Ecto neural progenitor cell (in vitro differentiated cells): ENCODE measurements around the gene FHIP2A.
"Not testable (repeated sequence)": the region's sequence is repeated elsewhere in the genome, so short reads cannot be mapped to it uniquely, and the experiment has no call there.

ENCODE experiments used
- DNase-seq: peaks from one replicate; pipeline ENCODE4 v3.0.0-alpha.2; 2018; ENCODE audit warnings: low spot score

FHIP2A gene

GRCh38 chr10:114819322-114819721 is 2.3 kb upstream of the FHIP2A start:
- no peak for DNase-seq

DNA sequence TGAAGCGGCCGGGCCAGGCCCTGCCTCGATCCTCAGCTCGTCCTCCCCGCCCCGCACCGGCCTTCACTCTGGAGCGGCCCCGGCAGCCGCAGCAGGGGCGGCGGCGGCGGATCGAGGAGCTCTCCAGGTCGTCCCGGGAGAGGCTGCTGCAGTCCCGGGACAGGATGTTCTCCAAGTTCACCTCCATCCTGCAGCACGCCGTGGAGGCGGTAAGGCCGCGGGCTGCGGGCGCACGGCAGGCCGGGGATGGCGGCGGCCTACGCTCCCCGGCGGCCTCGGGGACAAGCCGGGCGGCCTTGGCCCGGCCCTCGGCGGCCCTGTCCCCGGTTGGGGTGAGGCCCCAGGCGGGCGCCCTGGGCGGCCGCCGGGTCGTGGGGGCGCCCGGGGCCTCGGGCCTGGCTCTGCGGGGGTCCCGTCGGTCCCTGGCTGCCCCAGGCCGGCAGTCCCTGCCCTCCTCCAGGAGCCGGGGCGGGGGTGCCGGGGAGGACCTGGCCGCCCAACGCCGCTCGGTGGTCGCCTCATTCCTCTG is 399 bp downstream of the FHIP2A start:
- no peak for DNase-seq

DNA sequence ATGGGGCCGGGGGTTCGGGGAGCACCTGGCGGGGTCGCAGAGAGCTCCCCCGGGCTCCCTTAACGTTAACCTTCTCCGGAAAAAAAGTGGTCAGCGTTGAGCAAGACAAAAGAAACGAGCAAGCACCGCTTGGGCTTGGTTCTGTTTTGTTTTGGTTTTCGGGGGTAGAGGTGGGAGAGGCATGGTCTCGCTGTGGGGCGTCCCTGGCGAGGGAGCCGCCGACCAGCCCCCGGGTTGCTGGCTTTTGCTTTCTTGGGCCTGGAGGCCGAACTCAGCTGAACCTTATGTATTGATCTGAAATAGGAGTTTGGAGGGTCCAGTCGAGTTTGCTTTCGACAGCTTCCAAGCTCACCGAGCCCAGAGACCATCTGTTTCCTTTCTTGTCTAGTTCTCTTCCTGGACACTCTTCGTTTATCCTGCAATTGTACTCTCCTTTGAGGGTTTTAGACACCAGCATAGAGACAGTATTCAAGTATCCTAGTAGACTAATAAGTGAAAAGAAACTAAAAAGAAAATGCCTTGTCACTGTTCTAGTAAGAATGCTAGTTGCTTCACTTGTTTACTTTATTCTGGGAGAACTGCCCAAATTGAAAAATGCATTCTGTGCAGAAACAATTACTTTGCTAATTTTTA is 980 bp downstream of the FHIP2A start:
- DNase-seq, result peak; percentile 68

GRCh38 chr10:114823077-114823463 is 1.5 kb downstream of the FHIP2A start:
- DNase-seq, result no peak

DNA sequence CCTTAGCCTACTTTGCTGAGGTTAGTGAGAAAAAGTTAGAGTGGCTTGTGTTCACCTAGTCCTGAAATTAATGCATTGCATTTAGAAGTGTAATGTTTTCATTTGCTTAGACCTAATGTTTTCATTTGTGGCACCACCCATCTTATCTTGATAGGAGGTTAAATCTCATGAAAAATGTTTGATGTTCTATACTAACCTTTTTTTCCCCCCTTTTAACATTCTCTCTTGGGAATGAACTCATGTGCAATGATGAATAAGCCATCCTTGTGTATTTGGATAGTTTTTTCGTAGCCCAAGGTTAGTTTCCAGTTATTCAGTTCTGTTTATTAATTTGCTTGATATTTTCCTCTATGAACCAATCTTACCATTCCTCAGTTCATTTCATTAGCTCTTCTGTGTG is 2.8 kb downstream of the FHIP2A start:
- no peak for DNase-seq

DNA sequence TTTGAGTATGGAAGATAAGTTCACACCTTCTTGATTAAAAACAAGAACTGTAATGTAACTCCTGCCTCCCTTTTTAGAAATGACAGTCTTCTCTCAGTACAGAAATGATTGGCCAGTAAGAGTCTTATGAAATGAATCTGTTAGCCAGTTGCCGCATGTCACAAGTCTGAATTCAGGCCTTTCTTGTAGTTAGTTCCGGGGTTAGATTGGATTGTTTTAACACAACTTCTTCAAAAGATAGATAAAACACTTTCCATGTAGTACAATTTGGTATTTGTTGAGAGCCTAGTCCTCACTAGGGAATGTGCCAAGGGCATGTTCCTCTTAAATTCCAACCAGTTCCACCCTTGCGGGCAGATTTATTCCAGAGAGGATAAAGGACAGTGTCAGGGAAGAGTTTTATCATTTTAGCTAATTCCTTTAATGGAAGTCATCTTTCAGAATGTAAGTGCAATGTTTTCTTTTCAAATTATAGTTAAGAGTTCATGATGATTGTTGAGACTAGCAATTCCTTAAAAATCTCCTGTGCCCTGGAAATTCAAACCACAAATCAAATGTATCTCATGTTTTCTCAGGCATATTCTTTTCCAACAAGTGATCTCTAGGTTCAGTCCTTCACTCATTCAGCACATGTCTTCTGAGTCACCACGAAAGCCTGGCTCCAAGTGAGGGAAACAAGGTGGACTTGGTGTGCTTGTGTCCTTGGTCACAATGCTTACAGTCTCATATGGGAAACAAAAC is 4.1 kb downstream of the FHIP2A start:
- DNase-seq, result no peak

- no peak for DNase-seq
Observed at GRCh38 chr10:114829160-114829909, 7.8 kb downstream of the FHIP2A start.

GRCh38 chr10:114831186-114831867 is 9.7 kb downstream of the FHIP2A start:
- DNase-seq, result no peak

DNA sequence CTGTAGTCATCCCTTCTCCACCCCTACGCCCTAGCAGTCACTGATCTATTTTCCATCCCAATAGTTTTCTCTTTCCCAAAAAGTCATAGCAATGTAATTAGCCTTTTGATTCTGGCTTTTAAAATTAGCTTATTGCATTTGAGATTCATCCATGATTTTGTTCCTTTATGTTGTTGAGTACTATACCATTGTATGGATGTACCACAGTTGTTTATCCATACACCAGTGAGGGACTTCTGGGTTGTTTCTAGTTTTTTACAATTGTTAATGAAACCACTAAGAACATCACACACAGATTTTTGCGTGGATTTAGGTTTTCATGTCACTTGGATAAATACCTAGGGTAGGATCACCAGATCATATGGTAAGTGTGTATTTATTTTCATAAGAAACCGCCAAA is 16.1 kb downstream of the FHIP2A start:
- DNase-seq, result no peak

DNA sequence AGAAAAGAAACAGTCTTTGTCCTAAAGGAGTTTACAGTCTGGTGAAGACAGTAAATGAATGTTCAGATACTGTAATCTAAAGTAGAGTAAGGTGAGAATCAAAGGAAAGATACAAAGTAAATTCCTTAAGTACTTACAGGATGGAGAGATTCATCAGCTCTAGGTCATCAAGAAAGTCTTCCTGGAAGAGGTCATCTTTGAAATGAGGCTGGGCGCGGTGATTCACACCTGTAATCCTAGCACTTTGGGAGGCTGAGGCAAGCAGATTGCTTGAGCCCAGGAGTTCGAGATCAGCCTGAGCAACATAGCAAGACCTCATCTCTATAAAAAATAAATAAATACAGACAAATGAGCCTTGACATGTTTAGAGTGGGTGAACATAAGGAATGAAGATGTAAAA is 18.3 kb downstream of the FHIP2A start:
- DNase-seq, result no peak

DNA sequence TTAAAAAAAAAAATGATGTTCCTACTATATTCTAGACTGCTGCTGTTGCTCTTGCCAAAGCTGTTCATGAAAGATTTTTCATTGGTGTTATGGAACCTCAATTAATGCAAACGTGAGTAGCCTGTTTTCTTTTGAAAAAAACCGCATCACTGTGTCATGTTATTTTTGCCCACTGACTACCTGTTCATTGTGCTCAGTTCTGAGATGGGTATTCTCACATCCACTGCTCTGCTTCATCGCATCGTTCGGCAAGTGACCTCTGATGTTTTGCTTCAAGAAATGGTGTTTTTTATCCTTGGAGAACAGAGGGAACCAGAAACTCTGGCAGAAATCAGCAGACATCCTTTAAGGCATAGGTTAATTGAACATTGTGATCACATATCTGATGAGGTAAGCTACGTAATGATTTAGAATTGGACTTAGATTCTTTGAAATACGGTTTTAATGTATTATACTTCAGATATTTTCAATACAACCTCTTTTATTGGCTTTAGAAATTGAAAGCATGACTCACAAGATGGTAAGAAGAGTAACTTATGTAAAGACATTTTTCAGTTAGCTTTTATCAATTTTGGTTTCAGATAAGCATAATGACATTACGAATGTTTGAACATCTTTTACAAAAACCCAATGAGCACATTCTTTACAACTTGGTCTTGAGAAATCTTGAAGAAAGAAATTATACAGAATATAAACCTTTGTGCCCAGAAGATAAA is 24.6 kb downstream of the FHIP2A start:
- DNase-seq, result no peak

DNA sequence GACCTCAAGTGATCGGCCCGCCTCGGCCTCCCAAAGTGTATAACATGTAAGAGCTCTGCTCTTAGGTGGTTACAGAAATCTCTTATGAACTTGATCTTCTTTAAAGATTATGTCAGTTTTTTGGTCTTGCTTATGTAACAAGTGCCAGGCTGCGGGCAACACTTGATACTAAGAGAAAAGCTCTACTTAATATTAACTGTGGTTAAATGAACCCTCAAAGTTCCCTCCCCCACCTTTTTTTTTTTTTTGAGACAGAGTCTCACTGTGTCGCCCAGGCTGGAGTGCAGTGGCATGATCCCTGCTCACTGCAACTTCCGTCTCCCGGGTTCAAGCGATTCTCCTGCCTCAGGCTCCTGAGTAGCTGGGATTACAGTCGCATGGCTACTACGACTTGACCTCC is 25.9 kb downstream of the FHIP2A start:
- DNase-seq, result not testable (repeated sequence)

- no peak for DNase-seq
Observed at GRCh38 chr10:114849674-114850073, 28.1 kb downstream of the FHIP2A start.

- no peak for DNase-seq
Observed at GRCh38 chr10:114850126-114850525, 28.5 kb downstream of the FHIP2A start.

- no peak for DNase-seq
Observed at GRCh38 chr10:114851336-114851735, 29.8 kb downstream of the FHIP2A start.

DNA sequence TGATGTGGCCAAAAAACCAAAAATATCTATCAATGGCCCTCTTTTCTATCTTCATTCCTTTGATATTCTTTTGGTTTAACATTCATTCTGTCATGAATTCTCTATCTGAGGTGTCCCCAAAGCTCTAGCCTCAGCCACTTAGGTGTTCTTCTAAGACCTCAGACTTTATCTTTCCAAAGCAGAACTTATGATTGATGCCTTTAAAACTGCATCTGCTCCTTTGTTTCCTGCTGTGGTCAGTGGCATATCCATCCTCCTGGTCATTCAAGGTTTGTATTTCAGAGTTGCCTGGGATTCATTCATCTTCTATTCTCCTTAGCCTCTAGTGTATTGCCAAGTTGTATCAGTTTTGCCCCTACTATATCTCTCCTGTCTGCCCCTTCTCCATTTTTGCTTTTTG is 30.6 kb downstream of the FHIP2A start:
- no peak for DNase-seq

GRCh38 chr10:114854906-114855305 is 33.3 kb downstream of the FHIP2A start:
- no peak for DNase-seq

- DNase-seq, result no peak
Observed at GRCh38 chr10:114855776-114856543, 34.4 kb downstream of the FHIP2A start.

DNA sequence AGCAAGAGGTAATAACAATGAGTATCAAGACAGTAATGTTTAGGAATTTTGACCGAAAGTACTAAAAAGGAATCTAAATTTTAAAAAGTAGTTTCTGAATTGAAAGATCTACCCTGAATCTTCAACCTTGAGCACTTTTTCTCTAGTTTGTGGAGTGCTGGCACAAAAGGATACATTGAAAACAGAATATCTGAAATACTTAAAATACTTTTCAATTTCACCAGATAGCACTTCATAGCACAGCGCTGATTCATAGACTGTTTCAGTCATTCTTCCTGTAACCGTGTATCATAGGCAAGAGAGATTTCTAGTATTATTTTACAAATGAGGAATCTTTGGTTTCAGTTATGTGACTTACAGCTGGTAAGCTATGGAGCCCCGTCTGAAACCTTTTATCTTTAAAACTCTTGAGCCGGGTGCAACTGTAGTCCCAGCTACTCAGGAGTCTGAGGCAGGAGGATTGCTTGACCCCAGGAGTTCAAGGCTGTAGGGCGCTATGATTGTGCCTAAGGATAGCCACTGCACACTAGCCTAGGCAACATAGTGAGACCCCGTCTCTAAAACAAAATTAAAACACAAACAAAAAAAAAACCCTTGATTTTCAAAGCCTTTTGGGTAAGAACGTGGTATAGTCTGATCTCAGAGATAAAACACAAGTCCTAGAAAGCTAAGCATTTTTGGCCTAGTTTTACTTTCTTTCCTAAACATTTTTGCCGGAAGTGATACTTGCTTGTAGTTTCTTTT is 35.1 kb downstream of the FHIP2A start:
- DNase-seq, result no peak

- DNase-seq, result not testable (repeated sequence)
Observed at GRCh38 chr10:114857288-114857565, 35.6 kb downstream of the FHIP2A start.
